Hepatocyte (in vitro differentiated cells): ENCODE measurements around the gene PSMA7. TPM values are rescaled to one million over a fixed set of nuclear protein-coding genes. Genes with fewer than 3 reads are reported as not detected.

Experiments used
- DNase-seq: peaks from one replicate; pipeline ENCODE4 v3.0.0-alpha.2; 2016; ENCODE audit warnings: low spot score
- H2AFZ ChIP-seq: fragments of 200-600 bp; sonication (generic); 2 replicates; pipeline ENCODE4 v1.6.0; 2016; ENCODE audit warnings: antibody characterized with exemption, mild to moderate bottlenecking
- H3K27ac ChIP-seq: fragments of 200-600 bp; sonication (generic); 2 replicates; pipeline ENCODE4 v1.5.1; 2016; ENCODE audit warnings: mild to moderate bottlenecking
- H3K27me3 ChIP-seq: fragments of 200-600 bp; sonication (generic); 2 replicates; pipeline ENCODE4 v1.6.1; 2016
- H3K36me3 ChIP-seq: fragments of 200-600 bp; sonication (generic); replicated peaks from 2 replicates; pipeline ENCODE4 v1.5.1; 2016; ENCODE audit warnings: low read depth; ENCODE audit not compliant: insufficient read depth
- H3K4me1 ChIP-seq: fragments of 200-600 bp; sonication (generic); 2 replicates; pipeline ENCODE4 v1.5.1; 2016; ENCODE audit warnings: mild to moderate bottlenecking, moderate library complexity; ENCODE audit not compliant: insufficient read depth
- H3K4me2 ChIP-seq: fragments of 200-600 bp; sonication (generic); 2 replicates; pipeline ENCODE4 v1.6.0; 2016
- H3K4me3 ChIP-seq: fragments of 200-600 bp; sonication (generic); 2 replicates; pipeline ENCODE4 v1.5.1; 2016; ENCODE audit warnings: mild to moderate bottlenecking
- H3K79me2 ChIP-seq: fragments of 200-600 bp; sonication (generic); 2 replicates; pipeline ENCODE4 v1.6.0; 2017; ENCODE audit warnings: mild to moderate bottlenecking
- H3K9me2 ChIP-seq: fragments of 200-600 bp; sonication (generic); replicated peaks from 2 replicates; pipeline ENCODE4 v1.6.0; 2017; ENCODE audit warnings: mild to moderate bottlenecking; ENCODE audit not compliant: insufficient read depth
- H3K9me3 ChIP-seq: fragments of 200-600 bp; sonication (generic); 2 replicates; pipeline ENCODE4 v1.5.1; 2016; ENCODE audit warnings: low read depth, mild to moderate bottlenecking
- H4K20me1 ChIP-seq: fragments of 200-600 bp; sonication (generic); 2 replicates; pipeline ENCODE4 v1.6.0; 2016; ENCODE audit warnings: mild to moderate bottlenecking; ENCODE audit not compliant: insufficient read depth, poor library complexity, severe bottlenecking
- CTCF ChIP-seq: fragments of 200-600 bp; sonication (generic); IDR thresholded peaks from 2 replicates; pipeline ENCODE4 v1.5.1; 2016; ENCODE audit warnings: antibody characterized with exemption, mild to moderate bottlenecking; ENCODE audit not compliant: poor library complexity
- EZH2 ChIP-seq: fragments of 200-600 bp; sonication (generic); IDR thresholded peaks from 2 replicates; pipeline ENCODE4 v1.6.1; 2016; ENCODE audit warnings: antibody characterized with exemption, mild to moderate bottlenecking, borderline replicate concordance
- EZH2phosphoT487 ChIP-seq: fragments of 200-600 bp; sonication (generic); IDR thresholded peaks from one replicate; pipeline ENCODE4 v1.6.1; 2018; ENCODE audit warnings: antibody characterized with exemption, mild to moderate bottlenecking, low read depth, moderate library complexity; ENCODE audit not compliant: unreplicated experiment, severe bottlenecking
- WGBS: methylation state at CpG from one replicate; pipeline ENCODE4 v1.1.6; 2016; ENCODE audit warnings: low lambda C conversion rate; ENCODE audit errors: missing lambda C conversion rate; 5-methylcytosine and 5-hydroxymethylcytosine counted together
- polyA plus RNA-seq: library from polyadenylated mRNA; unstranded; fragments of >200 nt; fragmentation: Nextera tagmentation; extraction: Ambion mirVana; gene quantifications from 2 replicates; pipeline ENCODE4 v1.2.1, GENCODE V29; 2016
- total RNA-seq: library from RNA; depleted of rRNA; stranded (reverse); fragments of >200 nt; gene quantifications from 2 replicates; pipeline ENCODE4 v1.2.3, GENCODE V29; 2014

PSMA7 gene
- total and polyA plus RNA-seq, 2 experiments from 2014 or later: 277 to 408 TPM

- Histone ChIP-seq H3K9me2 (no peaks in the 10 kb centered on the region), H3K4me2 (no peak overlapping the region), H3K27ac (no peak overlapping the region), H3K36me3 (peaks cover 4% of the 10 kb centered on the region), H3K4me1 (no peaks in the 10 kb centered on the region), H3K79me2 (peaks cover 31% of the 10 kb centered on the region), H2AFZ (no peak overlapping the region), H4K20me1 (peaks cover 25% of the 10 kb centered on the region), H3K4me3 (no peak overlapping the region), H3K9me3 (no peaks in the 10 kb centered on the region), H3K27me3 (no peaks in the 10 kb centered on the region)
- DNase-seq: peak; percentile 51
- no peak for TF ChIP-seq CTCF
- no peak for TF ChIP-seq EZH2phosphoT487
- TF ChIP-seq EZH2: no peak
- WGBS: 79% methylated on average over 9 of the region's 11 CpGs
Measured at GRCh38 chr20:62134735-62135231, 8.4 kb downstream of the PSMA7 start.

- Histone ChIP-seq H3K27ac (no peak overlapping the region), H3K79me2 (peaks cover 30% of the 10 kb centered on the region), H3K4me3 (no peak overlapping the region), H4K20me1 (peaks cover 16% of the 10 kb centered on the region), H3K9me2 (no peaks in the 10 kb centered on the region), H2AFZ (no peak overlapping the region), H3K4me1 (no peaks in the 10 kb centered on the region), H3K27me3 (no peaks in the 10 kb centered on the region), H3K9me3 (no peaks in the 10 kb centered on the region), H3K36me3 (no peaks in the 10 kb centered on the region), H3K4me2 (no peak overlapping the region)
- 87% methylated on average over 12 of the region's 12 CpGs for WGBS
- DNase-seq: no peak
- TF ChIP-seq EZH2 (no peak), CTCF (no peak), EZH2phosphoT487 (no peak)
Measured at GRCh38 chr20:62133864-62134263, 9.3 kb downstream of the PSMA7 start.

GRCh38 chr20:62133051-62133845 lies 9.9 kb downstream of the PSMA7 start:
- Histone ChIP-seq H2AFZ (no peak overlapping the region), H3K4me3 (no peak overlapping the region), H3K4me1 (no peaks in the 10 kb centered on the region), H3K27me3 (no peaks in the 10 kb centered on the region), H3K27ac (no peak overlapping the region), H3K9me3 (no peaks in the 10 kb centered on the region), H4K20me1 (peaks cover 14% of the 10 kb centered on the region), H3K9me2 (no peaks in the 10 kb centered on the region), H3K79me2 (peaks cover 30% of the 10 kb centered on the region), H3K36me3 (no peaks in the 10 kb centered on the region), H3K4me2 (no peak overlapping the region)
- TF ChIP-seq CTCF (no peak), EZH2 (no peak), EZH2phosphoT487 (no peak)
- 93% methylated on average over 29 of the region's 29 CpGs for WGBS
- DNase-seq: no peak
